Measurements from ENCODE around the gene MTRR.

- TF ChIP-seq TCF12 (IDR thresholded peaks at IDR 0.05) = no peak
- no peak for TF ChIP-seq FOSL2 (IDR thresholded peaks at IDR 0.05; ENCODE audit: borderline replicate concordance, low read depth)
- TF ChIP-seq YY1 (IDR thresholded peaks at IDR 0.05; ENCODE audit: low read depth) = no peak
- TF ChIP-seq, protein P1, sequence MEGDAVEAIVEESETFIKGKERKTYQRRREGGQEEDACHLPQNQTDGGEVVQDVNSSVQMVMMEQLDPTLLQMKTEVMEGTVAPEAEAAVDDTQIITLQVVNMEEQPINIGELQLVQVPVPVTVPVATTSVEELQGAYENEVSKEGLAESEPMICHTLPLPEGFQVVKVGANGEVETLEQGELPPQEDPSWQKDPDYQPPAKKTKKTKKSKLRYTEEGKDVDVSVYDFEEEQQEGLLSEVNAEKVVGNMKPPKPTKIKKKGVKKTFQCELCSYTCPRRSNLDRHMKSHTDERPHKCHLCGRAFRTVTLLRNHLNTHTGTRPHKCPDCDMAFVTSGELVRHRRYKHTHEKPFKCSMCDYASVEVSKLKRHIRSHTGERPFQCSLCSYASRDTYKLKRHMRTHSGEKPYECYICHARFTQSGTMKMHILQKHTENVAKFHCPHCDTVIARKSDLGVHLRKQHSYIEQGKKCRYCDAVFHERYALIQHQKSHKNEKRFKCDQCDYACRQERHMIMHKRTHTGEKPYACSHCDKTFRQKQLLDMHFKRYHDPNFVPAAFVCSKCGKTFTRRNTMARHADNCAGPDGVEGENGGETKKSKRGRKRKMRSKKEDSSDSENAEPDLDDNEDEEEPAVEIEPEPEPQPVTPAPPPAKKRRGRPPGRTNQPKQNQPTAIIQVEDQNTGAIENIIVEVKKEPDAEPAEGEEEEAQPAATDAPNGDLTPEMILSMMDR (IDR thresholded peaks at IDR 0.05) = no peak
Measured at GRCh38 chr5:7849681-7850394, 19.1 kb upstream of the MTRR start.
